Measurements from ENCODE around the gene NUMB.

The NUMB gene

DNA sequence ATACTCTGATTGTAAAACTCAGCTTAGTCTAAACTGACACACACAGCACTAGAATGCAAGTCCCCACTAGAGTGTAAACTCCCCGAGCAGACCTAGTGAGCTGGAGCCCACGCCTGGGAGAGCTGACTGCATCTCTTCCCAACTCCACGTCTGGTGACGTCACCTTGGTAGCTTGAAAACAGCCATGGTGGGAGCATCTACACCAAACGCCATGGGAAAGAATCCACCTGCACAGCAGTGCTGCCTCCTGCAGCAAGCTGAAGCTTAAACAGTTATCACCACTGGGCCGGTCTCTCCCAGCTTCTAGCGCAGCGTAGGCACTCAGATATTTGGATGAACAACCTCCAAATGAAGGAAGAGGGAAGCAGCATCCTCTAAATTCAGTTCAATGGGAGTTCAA lies 225.4 kb downstream of the NUMB start:
- DNase-seq (ENCODE audit: low spot score) = no peak

DNA sequence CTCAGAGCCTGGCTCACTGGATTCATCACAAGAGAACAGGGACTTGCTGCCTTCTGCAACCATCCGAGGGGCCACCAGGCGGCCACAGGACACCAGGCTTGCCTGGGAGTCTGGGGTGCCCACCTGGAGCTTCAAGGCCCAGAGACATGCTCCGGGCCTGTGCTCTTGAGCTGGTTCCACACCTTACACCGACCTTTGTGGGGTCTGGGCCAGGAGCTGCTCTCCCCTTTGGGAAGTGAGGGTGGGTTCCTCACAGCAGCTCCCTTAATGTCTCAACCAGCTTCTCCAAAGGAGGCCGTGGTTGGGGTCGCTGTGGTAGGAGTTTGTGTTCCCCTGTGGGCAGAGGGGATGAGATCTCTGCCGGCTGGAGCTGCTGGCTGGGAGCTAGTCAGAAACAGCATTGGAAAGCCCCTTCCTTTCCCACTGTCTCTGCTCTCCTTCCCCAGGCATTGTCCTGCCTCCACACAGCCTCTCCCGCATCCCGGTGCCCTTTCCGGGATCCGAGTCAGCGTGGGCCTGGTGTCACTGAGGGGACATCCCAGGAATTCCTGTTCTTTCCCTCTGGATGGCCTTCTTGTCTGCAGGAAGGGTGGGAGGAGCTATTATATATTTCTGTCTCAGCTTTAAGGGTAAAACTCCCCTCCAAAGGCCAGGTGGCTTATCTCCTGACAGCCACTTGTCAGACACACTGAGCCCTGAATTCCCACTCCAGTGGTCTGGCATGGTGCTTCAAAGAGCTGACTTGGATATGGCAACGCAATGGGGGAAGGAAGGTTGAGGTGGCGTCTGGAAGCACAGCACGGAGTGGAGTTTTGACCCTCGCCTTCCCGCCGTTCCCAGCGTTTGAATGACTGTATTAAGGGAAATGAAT lies 226.1 kb downstream of the NUMB start:
- DNase-seq (ENCODE audit: low spot score) = no peak

DNA sequence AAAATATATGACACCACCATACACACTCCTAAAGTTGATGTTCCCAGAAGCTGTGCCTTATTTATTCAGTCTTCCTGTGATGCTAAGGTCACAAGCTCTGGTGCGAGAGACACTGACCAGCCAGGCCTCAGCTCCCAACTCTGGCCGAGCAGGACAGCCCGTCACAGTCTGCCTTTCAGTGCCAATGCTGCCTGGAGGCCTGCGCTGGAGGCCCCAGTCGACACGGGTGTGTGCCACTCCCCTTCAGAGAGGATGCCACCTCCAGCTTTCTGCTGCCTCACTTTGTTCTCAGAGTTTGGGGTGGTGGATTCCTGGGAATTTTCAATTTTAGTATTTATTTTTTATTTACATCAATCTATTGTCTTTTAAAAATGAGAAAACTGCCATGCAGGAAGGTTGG lies 228.3 kb downstream of the NUMB start:
- no peak for DNase-seq (ENCODE audit: low spot score)

DNA sequence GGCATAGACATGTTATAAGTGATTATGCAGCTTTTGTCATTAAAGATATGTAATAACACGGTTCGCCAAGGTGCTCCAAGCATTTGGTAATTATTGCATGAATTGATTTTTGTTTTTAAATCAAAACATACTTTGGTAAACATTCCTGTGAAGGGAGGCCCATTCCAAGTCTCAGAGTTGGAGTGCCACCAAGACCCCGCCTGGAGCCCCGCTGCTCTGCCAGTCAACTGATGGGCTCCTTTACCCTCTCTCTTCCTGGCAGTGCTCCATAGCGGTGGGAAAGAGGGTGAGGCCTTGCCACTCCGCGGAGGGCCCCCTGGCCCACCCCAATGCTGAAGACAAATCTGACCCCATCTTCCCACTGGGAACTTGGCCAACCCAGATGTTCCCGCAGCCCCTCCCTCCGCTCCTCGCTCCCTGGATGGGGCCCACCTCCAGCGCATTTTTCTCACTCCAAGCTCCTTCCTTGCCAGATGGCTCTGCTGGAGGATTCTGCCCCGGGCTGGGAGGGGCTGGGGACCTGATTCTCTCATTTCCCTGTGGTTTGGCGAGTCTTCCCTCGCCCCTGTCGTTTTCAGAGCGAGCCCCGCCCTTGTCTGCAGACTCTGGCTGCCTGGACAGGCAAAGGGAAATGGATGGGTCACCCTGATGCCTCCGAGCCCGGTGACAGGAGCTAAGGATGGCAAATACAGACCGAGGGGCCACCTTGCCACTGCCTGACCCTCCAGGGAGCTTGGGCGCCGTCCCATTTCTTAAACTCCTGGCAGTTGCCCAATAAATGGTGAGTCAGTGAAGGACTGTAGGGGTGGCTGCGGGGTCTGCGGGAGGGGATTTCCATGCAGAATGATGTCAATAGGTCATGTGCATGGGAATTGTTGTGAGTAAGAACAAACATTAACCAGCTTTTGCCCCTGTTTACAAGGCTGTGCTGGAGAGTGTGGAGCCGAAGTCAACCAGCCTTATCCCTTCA lies 230.2 kb downstream of the NUMB start:
- DNase-seq (ENCODE audit: low spot score) = no peak

DNA sequence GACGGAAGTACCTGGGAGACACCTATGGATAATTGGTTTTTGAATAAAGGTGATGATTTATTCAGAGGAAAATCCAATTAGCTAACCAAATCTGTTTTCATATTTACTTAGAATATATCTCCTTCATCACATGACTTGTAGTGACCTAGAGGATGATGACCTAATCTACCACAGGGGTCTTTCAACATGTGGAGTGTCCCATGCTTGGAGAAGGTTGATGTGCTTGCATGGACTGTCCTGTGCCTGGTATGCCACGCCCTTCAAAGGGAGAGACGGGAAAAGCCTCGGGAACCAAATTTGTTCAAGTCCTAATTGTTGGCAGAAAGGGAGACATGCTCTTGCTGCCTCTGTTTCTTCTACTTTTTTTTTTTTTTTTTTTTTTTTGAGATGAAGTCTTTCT lies 232.8 kb downstream of the NUMB start:
- DNase-seq (ENCODE audit: low spot score) = no peak
